ENCODE measurements around the gene WIPF1.
"Not testable (repeated sequence)": the region's sequence is repeated elsewhere in the genome, so short reads cannot be mapped to it uniquely, and the experiment has no call there.

Gene WIPF1

DNA sequence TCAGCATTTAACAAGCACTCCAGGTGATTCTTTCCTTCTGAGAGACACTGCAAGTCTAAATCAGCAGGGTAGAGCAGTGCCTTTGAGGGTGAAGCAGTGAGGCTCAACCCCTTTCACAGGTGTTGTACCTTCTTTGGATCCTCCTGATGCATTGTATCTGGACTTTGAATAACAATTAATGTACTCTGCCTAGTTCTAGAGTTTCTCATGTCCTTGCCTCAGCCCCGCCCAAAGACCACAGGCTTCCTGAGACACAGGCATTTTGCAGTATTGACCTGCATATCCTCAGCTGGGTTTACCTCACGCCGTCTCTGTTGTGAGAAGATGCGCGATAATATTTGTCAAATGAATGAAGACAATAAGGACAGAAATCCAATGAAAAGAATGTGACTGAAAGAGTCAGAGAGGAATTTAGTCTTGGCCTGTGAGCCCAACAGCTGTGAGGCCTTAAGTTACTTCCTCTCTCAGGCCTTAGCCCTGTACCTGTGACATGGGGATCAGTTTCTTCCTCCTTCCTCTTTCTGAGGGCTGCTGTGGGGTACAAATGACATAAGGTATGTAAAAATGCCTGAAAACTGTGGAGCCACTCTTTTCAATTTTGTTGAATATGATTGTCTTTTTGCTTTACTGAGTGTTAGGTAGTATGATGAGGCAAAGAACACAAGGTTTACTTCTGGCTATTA, 43.7 kb downstream of the WIPF1 start:
- DNase-seq (ENCODE audit: insufficient read length, low spot score) (no peak), FAIRE-seq (no peak)
- TF ChIP-seq, protein P1, sequence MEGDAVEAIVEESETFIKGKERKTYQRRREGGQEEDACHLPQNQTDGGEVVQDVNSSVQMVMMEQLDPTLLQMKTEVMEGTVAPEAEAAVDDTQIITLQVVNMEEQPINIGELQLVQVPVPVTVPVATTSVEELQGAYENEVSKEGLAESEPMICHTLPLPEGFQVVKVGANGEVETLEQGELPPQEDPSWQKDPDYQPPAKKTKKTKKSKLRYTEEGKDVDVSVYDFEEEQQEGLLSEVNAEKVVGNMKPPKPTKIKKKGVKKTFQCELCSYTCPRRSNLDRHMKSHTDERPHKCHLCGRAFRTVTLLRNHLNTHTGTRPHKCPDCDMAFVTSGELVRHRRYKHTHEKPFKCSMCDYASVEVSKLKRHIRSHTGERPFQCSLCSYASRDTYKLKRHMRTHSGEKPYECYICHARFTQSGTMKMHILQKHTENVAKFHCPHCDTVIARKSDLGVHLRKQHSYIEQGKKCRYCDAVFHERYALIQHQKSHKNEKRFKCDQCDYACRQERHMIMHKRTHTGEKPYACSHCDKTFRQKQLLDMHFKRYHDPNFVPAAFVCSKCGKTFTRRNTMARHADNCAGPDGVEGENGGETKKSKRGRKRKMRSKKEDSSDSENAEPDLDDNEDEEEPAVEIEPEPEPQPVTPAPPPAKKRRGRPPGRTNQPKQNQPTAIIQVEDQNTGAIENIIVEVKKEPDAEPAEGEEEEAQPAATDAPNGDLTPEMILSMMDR (IDR thresholded peaks at IDR 0.05; ENCODE audit: insufficient read depth, missing control alignments), result no peak

DNA sequence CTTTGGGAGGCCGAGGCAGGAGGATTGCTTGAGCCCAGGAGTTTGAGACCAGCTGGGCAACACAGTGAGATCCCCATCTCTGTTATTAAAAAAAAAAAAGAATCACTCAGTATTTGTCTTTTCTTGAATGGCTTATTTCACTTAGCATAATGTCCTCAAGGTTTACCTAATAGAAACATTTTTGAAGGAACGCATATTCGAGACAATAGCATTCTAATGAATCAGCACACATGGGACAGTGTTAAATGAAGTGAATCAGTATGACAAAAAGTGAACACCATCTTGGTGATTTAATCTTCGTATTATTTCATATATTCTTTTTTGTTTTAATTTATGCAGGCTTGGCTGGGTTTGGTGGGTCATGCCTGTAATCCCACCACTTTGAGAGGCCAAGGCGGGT, 44.7 kb downstream of the WIPF1 start:
- DNase-seq (ENCODE audit: insufficient read length, low spot score) (no peak), FAIRE-seq (no peak)
- TF ChIP-seq, protein P1 (IDR thresholded peaks at IDR 0.05; ENCODE audit: insufficient read depth, missing control alignments), result no peak

DNA sequence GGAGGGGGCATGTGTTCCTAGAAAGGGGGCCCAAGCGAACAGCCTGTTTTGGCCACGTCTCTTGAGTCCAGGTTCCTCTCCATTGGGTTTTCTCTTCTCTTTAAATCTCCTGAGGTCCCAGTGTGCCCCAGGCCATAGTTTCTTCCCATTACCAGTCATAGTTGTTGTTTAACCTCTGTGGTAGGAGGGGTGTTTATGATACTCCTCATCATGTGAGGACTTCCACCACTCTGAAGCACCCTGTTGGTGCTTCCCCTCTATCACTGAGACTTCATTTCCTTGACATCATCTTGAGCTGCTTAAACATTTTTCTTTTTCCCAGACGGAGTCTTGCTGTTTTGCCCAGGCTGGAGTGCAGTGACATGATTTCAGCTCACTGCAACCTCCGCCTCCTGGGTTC, 45.9 kb downstream of the WIPF1 start:
- TF ChIP-seq, protein P1 (IDR thresholded peaks at IDR 0.05; ENCODE audit: insufficient read depth, missing control alignments), result no peak
- DNase-seq (ENCODE audit: insufficient read length, low spot score) (no peak), FAIRE-seq (no peak)

GRCh38 chr2:174548646-174549045, 49.0 kb downstream of the WIPF1 start:
- FAIRE-seq, result not testable (repeated sequence)

GRCh38 chr2:174548021-174548420, 49.6 kb downstream of the WIPF1 start:
- not testable (repeated sequence) for FAIRE-seq; DNase-seq (ENCODE audit: insufficient read length, low spot score)

More at GRCh38 chr2:174548646-174549045, 49.0 kb downstream of the WIPF1 start:
- DNase-seq (ENCODE audit: insufficient read length, low spot score), result not testable (repeated sequence)

- TF ChIP-seq, protein P1 (IDR thresholded peaks at IDR 0.05; ENCODE audit: insufficient read depth, missing control alignments), result peak; percentile 73
- DNase-seq (ENCODE audit: insufficient read length, low spot score), result peak; percentile 22
- no peak for FAIRE-seq
Measured at GRCh38 chr2:174546519-174547506, 50.8 kb downstream of the WIPF1 start.

DNA sequence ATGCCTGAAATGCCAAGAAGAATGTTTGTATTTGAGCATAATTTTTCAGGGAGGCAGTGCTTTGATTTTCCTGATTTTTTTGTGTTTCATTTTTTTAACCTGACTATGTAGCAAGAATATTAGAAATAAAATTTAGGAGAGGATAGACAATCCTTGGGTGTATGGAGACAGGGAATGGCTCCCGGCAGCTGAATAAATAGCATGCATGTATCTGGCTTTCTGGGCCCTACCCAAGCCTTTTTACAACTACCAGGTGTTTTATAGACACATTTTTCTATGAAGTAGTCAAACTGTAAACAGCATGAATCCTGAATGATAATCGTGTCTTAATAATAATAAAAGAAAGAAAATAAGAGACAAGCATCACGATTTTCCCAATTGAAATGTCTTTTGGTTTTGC, 52.4 kb downstream of the WIPF1 start:
- FAIRE-seq (no peak), DNase-seq (ENCODE audit: insufficient read length, low spot score) (no peak)
- TF ChIP-seq, protein P1 (IDR thresholded peaks at IDR 0.05; ENCODE audit: insufficient read depth, missing control alignments), result no peak

GRCh38 chr2:174544802-174545201, 52.8 kb downstream of the WIPF1 start:
- TF ChIP-seq, protein P1 (IDR thresholded peaks at IDR 0.05; ENCODE audit: insufficient read depth, missing control alignments), result no peak
- FAIRE-seq, result no peak

More at GRCh38 chr2:174544802-174545201, 52.8 kb downstream of the WIPF1 start:
- DNase-seq (ENCODE audit: insufficient read length, low spot score), result no peak

All from D721Med (cell line).